ENCODE measurements around the gene GDI2. TPM values are rescaled to one million over a fixed set of nuclear protein-coding genes. Genes with fewer than 3 reads are reported as not detected.

GDI2 gene
- total and polyA plus RNA-seq, 2 of the 13 experiments (the other 11 are each of a cell fraction or from before 2014, with no cell fraction given), result 153 to 477 TPM

DNA sequence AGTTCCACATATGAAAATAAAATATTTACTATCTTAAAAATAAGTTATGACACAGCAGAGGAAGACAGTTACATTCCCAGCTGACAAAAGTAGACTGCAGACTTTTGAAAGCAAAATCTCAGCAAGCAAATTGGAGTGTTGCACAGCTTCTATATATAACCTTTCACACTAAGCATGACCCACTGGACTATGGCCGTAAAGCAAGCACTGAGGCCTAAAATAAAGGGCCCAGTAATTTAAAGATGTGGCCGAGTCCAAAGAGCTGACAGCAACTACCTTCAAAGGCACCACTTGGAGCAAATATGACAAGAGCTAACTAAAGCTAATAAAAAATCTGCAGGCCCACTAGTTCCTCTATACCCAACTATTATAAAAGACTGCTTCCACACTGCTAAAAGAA, 6.5 kb downstream of the GDI2 start:
- POLR2A ChIA-PET, result interaction anchor here (1.0 to 1.1 kb wide), 3 partner anchors 34 to 83 kb away, joined by 3 to 4 read pairs (median 3); partner anchors contain the start of genes ANKRD16 and FBH1
- BruUV-seq (replicated peaks), result no TSS peak
- Histone ChIP-seq H3K4me1 (ENCODE audit: insufficient read depth, low read length) (peaks cover 79% of the 10 kb centered on the region), H3K4me2 (ENCODE audit: low read depth, low read length) (peak overlapping the region; percentile 57), H3K27ac (ENCODE audit: extremely low read length, insufficient read depth, low read length) (peak overlapping the region; percentile 17), H3K79me2 (ENCODE audit: insufficient read depth, low read length) (peaks cover 97% of the 10 kb centered on the region), H3K9ac (ENCODE audit: insufficient read depth, low read depth, low read length) (no peak overlapping the region), H3K27me3 (ENCODE audit: control insufficient read depth in 1 of 2, insufficient read depth in 2 of 2, low read length in 2 of 2) (no peaks in the 10 kb centered on the region; a peak in 1 of 5 replicates), H2AFZ (ENCODE audit: low read length) (no peak overlapping the region), H3K36me3 (replicated peaks in 1 of 2; ENCODE audit: control insufficient read depth in 1 of 2, insufficient read depth in 2 of 2, low read length in 2 of 2) (peaks cover 2 to 14% of the 10 kb centered on the region in 2 experiments; a peak in 3 of 5 replicates), H3K9me3 (ENCODE audit: low read length) (no peaks in the 10 kb centered on the region), H3K4me3 (replicated peaks in 1 of 3; ENCODE audit: insufficient read depth in 1 of 3, low read depth in 2 of 3, low read length in 3 of 3) (no peak overlapping the region; a peak in 1 of 6 replicates), H4K20me1 (ENCODE audit: insufficient read depth, low read length) (peaks cover 94% of the 10 kb centered on the region)
- in situ Hi-C loops (cut with HindIII; ENCODE audit: extremely low pct_ligation_motif_present, low pct_unique_long_range_greater_than_20kb) (no loop called here), intact Hi-C loops (cut with micrococcal nuclease; ENCODE audit: unreplicated experiment) (no loop called here)
- peak; percentile 55 for DNase-seq (ENCODE audit: low spot score)
- CTCF ChIA-PET (ENCODE audit: low intra/inter-chr PET ratio, low total read pairs), result no interaction called here
- FAIRE-seq, result no peak
- WGBS (ENCODE audit: low lambda C conversion rate), result 7% methylated on average over 2 of the region's 2 CpGs
- peak; percentile 72 for ATAC-seq
- TF ChIP-seq HNF4A (CRISPR knock-in tag; IDR thresholded peaks at IDR 0.05), result peak; percentile 69
- TF ChIP-seq HOXA3 (CRISPR knock-in tag; IDR thresholded peaks at IDR 0.05), result no peak
- TF ChIP-seq U2AF1 (optimal IDR thresholded peaks at IDR 0.05; ENCODE audit: low read depth, low read length), result no peak
- no peak for TF ChIP-seq TCF12 (IDR thresholded peaks at IDR 0.05)
- no peak for TF ChIP-seq TCF12 (CRISPR knock-in tag; IDR thresholded peaks at IDR 0.05)
- TF ChIP-seq MIXL1 (CRISPR knock-in tag; IDR thresholded peaks at IDR 0.05), result 0 out of 2 replicates have a peak, but pooled peaks have one; percentile 25
- TF ChIP-seq, protein P1, sequence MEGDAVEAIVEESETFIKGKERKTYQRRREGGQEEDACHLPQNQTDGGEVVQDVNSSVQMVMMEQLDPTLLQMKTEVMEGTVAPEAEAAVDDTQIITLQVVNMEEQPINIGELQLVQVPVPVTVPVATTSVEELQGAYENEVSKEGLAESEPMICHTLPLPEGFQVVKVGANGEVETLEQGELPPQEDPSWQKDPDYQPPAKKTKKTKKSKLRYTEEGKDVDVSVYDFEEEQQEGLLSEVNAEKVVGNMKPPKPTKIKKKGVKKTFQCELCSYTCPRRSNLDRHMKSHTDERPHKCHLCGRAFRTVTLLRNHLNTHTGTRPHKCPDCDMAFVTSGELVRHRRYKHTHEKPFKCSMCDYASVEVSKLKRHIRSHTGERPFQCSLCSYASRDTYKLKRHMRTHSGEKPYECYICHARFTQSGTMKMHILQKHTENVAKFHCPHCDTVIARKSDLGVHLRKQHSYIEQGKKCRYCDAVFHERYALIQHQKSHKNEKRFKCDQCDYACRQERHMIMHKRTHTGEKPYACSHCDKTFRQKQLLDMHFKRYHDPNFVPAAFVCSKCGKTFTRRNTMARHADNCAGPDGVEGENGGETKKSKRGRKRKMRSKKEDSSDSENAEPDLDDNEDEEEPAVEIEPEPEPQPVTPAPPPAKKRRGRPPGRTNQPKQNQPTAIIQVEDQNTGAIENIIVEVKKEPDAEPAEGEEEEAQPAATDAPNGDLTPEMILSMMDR (CRISPR knock-in tag; IDR thresholded peaks at IDR 0.05), result no peak
- TF ChIP-seq MAFF (IDR thresholded peaks at IDR 0.05; ENCODE audit: low read depth, low read length), result no peak
- TF ChIP-seq LCORL (IDR thresholded peaks at IDR 0.05), result no peak
- TF ChIP-seq LCORL (CRISPR knock-in tag; IDR thresholded peaks at IDR 0.05), result 0 out of 2 replicates have a peak, but pooled peaks have one; percentile 52
- TF ChIP-seq, protein P2, sequence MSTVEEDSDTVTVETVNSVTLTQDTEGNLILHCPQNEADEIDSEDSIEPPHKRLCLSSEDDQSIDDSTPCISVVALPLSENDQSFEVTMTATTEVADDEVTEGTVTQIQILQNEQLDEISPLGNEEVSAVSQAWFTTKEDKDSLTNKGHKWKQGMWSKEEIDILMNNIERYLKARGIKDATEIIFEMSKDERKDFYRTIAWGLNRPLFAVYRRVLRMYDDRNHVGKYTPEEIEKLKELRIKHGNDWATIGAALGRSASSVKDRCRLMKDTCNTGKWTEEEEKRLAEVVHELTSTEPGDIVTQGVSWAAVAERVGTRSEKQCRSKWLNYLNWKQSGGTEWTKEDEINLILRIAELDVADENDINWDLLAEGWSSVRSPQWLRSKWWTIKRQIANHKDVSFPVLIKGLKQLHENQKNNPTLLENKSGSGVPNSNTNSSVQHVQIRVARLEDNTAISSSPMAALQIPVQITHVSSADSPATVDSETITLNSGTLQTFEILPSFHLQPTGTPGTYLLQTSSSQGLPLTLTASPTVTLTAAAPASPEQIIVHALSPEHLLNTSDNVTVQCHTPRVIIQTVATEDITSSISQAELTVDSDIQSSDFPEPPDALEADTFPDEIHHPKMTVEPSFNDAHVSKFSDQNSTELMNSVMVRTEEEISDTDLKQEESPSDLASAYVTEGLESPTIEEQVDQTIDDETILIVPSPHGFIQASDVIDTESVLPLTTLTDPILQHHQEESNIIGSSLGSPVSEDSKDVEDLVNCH (CRISPR knock-in tag; IDR thresholded peaks at IDR 0.05), result no peak
- TF ChIP-seq, protein P3, sequence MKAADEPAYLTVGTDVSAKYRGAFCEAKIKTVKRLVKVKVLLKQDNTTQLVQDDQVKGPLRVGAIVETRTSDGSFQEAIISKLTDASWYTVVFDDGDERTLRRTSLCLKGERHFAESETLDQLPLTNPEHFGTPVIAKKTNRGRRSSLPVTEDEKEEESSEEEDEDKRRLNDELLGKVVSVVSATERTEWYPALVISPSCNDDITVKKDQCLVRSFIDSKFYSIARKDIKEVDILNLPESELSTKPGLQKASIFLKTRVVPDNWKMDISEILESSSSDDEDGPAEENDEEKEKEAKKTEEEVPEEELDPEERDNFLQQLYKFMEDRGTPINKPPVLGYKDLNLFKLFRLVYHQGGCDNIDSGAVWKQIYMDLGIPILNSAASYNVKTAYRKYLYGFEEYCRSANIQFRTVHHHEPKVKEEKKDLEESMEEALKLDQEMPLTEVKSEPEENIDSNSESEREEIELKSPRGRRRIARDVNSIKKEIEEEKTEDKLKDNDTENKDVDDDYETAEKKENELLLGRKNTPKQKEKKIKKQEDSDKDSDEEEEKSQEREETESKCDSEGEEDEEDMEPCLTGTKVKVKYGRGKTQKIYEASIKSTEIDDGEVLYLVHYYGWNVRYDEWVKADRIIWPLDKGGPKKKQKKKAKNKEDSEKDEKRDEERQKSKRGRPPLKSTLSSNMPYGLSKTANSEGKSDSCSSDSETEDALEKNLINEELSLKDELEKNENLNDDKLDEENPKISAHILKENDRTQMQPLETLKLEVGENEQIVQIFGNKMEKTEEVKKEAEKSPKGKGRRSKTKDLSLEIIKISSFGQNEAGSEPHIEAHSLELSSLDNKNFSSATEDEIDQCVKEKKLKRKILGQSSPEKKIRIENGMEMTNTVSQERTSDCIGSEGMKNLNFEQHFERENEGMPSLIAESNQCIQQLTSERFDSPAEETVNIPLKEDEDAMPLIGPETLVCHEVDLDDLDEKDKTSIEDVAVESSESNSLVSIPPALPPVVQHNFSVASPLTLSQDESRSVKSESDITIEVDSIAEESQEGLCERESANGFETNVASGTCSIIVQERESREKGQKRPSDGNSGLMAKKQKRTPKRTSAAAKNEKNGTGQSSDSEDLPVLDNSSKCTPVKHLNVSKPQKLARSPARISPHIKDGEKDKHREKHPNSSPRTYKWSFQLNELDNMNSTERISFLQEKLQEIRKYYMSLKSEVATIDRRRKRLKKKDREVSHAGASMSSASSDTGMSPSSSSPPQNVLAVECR (CRISPR knock-in tag; IDR thresholded peaks at IDR 0.05; ENCODE audit: borderline replicate concordance), result 0 out of 2 replicates have a peak, but pooled peaks have one; percentile 19
- TF ChIP-seq ZNF678 (CRISPR knock-in tag; IDR thresholded peaks at IDR 0.05), result no peak
- TF ChIP-seq HMG20B (CRISPR knock-in tag; conservative IDR thresholded peaks at IDR 0.05), result peak; percentile 68
- no peak for TF ChIP-seq ZNF10 (CRISPR knock-in tag; IDR thresholded peaks at IDR 0.05; ENCODE audit: borderline replicate concordance, low read depth)
- peak; percentile 30; the same call in 1 of the 2 replicates for TF ChIP-seq SAP130 (CRISPR knock-in tag; IDR thresholded peaks at IDR 0.05; ENCODE audit: low read depth)
- TF ChIP-seq ZNF703 (CRISPR knock-in tag; IDR thresholded peaks at IDR 0.05; ENCODE audit: borderline replicate concordance), result no peak
- TF ChIP-seq KLF13 (CRISPR knock-in tag; IDR thresholded peaks at IDR 0.05), result no peak
